GM21825 (cell line): Measurements from ENCODE around the gene LHX8.
"Not testable (repeated sequence)": the region's sequence is repeated elsewhere in the genome, so short reads cannot be mapped to it uniquely, and the experiment has no call there.

Experiments used
- ATAC-seq: cut with Tn5 transposase; IDR thresholded peaks from one replicate; pipeline ENCODE4 v1.9.1; 2021; ENCODE audit warnings: mild to moderate bottlenecking, moderate library complexity; ENCODE audit not compliant: unreplicated experiment

Gene LHX8

GRCh38 chr1:75133750-75134646 is at the start of gene LHX8:
LHX8 (plus strand) TSS chr1:75134388; CDS start chr1:75136615, 2,227 bp downstream.
- ATAC-seq, result no peak

- no peak for ATAC-seq
These were observed 48.3 kb upstream of the LHX8 start for GRCh38 chr1:75085931-75086330.

GRCh38 chr1:75087278-75087677 is 46.9 kb upstream of the LHX8 start:
- no peak for ATAC-seq

GRCh38 chr1:75092141-75092540 is 42.0 kb upstream of the LHX8 start:
- no peak for ATAC-seq

GRCh38 chr1:75097654-75098053 is 36.5 kb upstream of the LHX8 start:
- ATAC-seq, result no peak

- ATAC-seq, result no peak
These were observed 34.6 kb upstream of the LHX8 start for GRCh38 chr1:75099581-75099980.

GRCh38 chr1:75100481-75101092 is 33.6 kb upstream of the LHX8 start:
- no peak for ATAC-seq

GRCh38 chr1:75112362-75112951 is 21.7 kb upstream of the LHX8 start:
- not testable (repeated sequence) for ATAC-seq

GRCh38 chr1:75115654-75116053 is 18.5 kb upstream of the LHX8 start:
- ATAC-seq, result no peak

- ATAC-seq, result no peak
These were observed 10.4 kb upstream of the LHX8 start for GRCh38 chr1:75123756-75124155.

GRCh38 chr1:75124510-75124909 is 9.7 kb upstream of the LHX8 start:
- ATAC-seq, result no peak

- no peak for ATAC-seq
These were observed 8.9 kb upstream of the LHX8 start for GRCh38 chr1:75125161-75125726.

GRCh38 chr1:75126611-75127101 is 7.5 kb upstream of the LHX8 start:
- no peak for ATAC-seq

GRCh38 chr1:75127916-75128717 is 6.1 kb upstream of the LHX8 start:
- ATAC-seq, result no peak

- no peak for ATAC-seq
These were observed 4.6 kb upstream of the LHX8 start for GRCh38 chr1:75129660-75129982.

- ATAC-seq, result no peak
These were observed 4.0 kb upstream of the LHX8 start for GRCh38 chr1:75129983-75130789.

GRCh38 chr1:75130865-75131564 is 3.2 kb upstream of the LHX8 start:
- no peak for ATAC-seq

GRCh38 chr1:75131565-75132241 is 2.5 kb upstream of the LHX8 start:
- ATAC-seq, result no peak
